PC-9 (cell line): Measurements from ENCODE around the gene ABLIM2. TPM values are rescaled to one million over a fixed set of nuclear protein-coding genes. Genes with fewer than 3 reads are reported as not detected.

Experiments used
- BruUV-seq: library from RNA; stranded (reverse); fragments of 400-500 nt; replicated peaks from 2 replicates; lab custom pipeline; 2021; lab: Mats Ljungman, UMichigan
- CTCF ChIA-PET: fragments of 300-600 bp; sonication (Branson Sonifier 250); formaldehyde crosslinking; loops from one replicate; lab custom pipeline; 2022; ENCODE audit warnings: antibody characterized with exemption; lab: Charles Lee
- POLR2A ChIA-PET: fragments of 300-600 bp; sonication (Branson Sonifier 250); formaldehyde crosslinking; loops from one replicate; lab custom pipeline; 2022; ENCODE audit warnings: antibody characterized with exemption; ENCODE audit not compliant: unreplicated experiment; lab: Charles Lee
- DNase-seq, 2 experiments: peaks; one replicate each; pipeline versions ENCODE4 v3.0.0 to v3.0.0-alpha.2; 2015 to 2022; ENCODE audit warnings: mixed read lengths in 1 of 2
- H2AFZ ChIP-seq: fragments of 200-600 bp; sonication (generic); 2 replicates; pipeline ENCODE4 v1.8.1; 2017; ENCODE audit warnings: antibody characterized with exemption
- H3F3A ChIP-seq: fragments of 200-600 bp; sonication (generic); 2 replicates; pipeline ENCODE4 v1.8.1; 2017; ENCODE audit warnings: antibody characterized with exemption, mild to moderate bottlenecking, low read depth; ENCODE audit not compliant: insufficient read depth
- H3K27ac ChIP-seq: fragments of 200-600 bp; sonication (generic); 2 replicates; pipeline ENCODE4 v1.6.1; 2016; ENCODE audit warnings: mixed run types
- H3K27me3 ChIP-seq: fragments of 200-600 bp; sonication (generic); 2 replicates; pipeline ENCODE4 v1.6.1; 2016; ENCODE audit warnings: low read depth, mixed run types; ENCODE audit not compliant: insufficient read depth
- H3K36me3 ChIP-seq: fragments of 200-600 bp; sonication (generic); 2 replicates; pipeline ENCODE4 v1.6.1; 2016; ENCODE audit warnings: low read depth, mixed run types
- H3K4me1 ChIP-seq: fragments of 200-600 bp; sonication (generic); replicated peaks from 2 replicates; pipeline ENCODE4 v1.6.1; 2016; ENCODE audit warnings: mixed run types; ENCODE audit not compliant: insufficient read depth
- H3K4me2 ChIP-seq: fragments of 200-600 bp; sonication (generic); 2 replicates; pipeline ENCODE4 v1.6.1; 2017; ENCODE audit warnings: mixed run types
- H3K4me3 ChIP-seq: fragments of 200-600 bp; sonication (generic); 2 replicates; pipeline ENCODE4 v1.6.1; 2016; ENCODE audit warnings: mixed run types
- H3K79me2 ChIP-seq: fragments of 200-600 bp; sonication (generic); 2 replicates; pipeline ENCODE4 v1.6.1; 2017; ENCODE audit warnings: low read depth, mixed run types
- H3K9me2 ChIP-seq: fragments of 200-600 bp; sonication (generic); 2 replicates; pipeline ENCODE4 v1.8.1; 2017; ENCODE audit warnings: mild to moderate bottlenecking; ENCODE audit not compliant: insufficient read depth
- H3K9me3 ChIP-seq: fragments of 200-600 bp; sonication (generic); 2 replicates; pipeline ENCODE4 v1.8.1; 2016; ENCODE audit warnings: low read depth; ENCODE audit not compliant: insufficient read depth
- H4K20me1 ChIP-seq: fragments of 200-600 bp; sonication (generic); 2 replicates; pipeline ENCODE4 v1.8.1; 2017; ENCODE audit not compliant: insufficient read depth
- EZH2 ChIP-seq: fragments of 200-600 bp; sonication (generic); IDR thresholded peaks from 2 replicates; pipeline ENCODE4 v1.8.0; 2017; ENCODE audit warnings: antibody characterized with exemption, low read depth
- intact Hi-C: fragments of 100-400 bp; cut with micrococcal nuclease; formaldehyde crosslinking; loops from one replicate; pipeline ENCODE4 v1.10.0; 2022; ENCODE audit not compliant: unreplicated experiment
- total RNA-seq: library from RNA; stranded (reverse); gene quantifications from 2 replicates; pipeline ENCODE4 v1.2.3, GENCODE V29; 2021
- TF ChIP-seq, protein P1 (sequence below): fragments of 200-600 bp; sonication (generic); conservative IDR thresholded peaks from 2 replicates; pipeline ENCODE4 v1.6.1; 2017; ENCODE audit warnings: mixed run types, antibody characterized with exemption, mild to moderate bottlenecking, moderate library complexity

ABLIM2 gene
- total RNA-seq, 1 experiment from 2014 or later: 1.6 TPM

DNA sequence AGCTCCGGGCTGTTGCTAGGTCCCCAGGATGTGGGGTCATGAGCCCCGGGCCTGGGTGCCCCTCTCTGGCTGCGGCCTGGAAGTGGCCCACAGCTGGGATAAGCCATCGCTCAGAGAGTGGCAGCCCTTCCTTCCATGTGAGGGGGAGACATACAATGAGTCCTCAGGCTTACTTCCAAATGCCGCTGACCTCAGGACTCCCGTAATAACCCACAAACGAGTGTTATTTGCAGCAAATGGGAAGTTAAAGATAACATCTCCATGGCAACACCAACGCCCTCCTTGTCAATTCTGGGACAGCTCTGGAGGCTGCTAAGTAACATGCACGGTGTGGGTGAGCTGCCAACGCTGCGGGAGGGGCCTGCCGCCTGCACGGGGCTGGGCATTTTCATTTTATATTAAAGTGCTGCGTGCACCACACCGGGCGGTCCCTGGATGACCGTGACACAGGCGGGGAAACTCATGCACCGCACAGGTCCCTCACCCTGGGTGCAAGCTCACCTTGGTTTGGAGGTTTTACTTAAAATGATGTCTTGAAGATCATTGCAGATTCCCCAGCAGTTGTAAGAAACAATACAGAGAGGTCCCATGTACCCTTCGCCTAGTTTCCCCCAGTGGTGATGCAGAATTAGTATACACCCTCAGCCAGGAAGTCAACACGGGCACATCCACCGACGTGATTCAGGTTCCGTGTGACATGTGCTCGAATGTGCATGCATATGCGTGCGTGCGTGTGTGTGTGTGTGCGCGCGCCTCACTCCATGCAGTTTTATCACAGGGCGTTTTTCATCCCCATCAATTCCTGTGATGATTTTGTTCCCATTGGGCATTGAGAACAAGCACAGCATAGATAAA, 79.4 kb downstream of the ABLIM2 start:
- DNase-seq: no peak
- no peaks in the 10 kb centered on the region for H3K4me1 ChIP-seq
- no peak overlapping the region for H3K4me3 ChIP-seq
- intact Hi-C loops: no loop called here
- H3K79me2 ChIP-seq: no peaks in the 10 kb centered on the region
- ChIA-PET POLR2A (no interaction called here), CTCF (no interaction called here)
- H3K36me3 ChIP-seq: no peaks in the 10 kb centered on the region
- no TSS peak for BruUV-seq
- no peak overlapping the region for H3K4me2 ChIP-seq
- H3K9me2 ChIP-seq: no peaks in the 10 kb centered on the region
- peaks cover 7% of the 10 kb centered on the region for H3K27me3 ChIP-seq
- no peaks in the 10 kb centered on the region for H3F3A ChIP-seq
- H3K27ac ChIP-seq: no peak overlapping the region
- no peak for TF ChIP-seq EZH2
- TF ChIP-seq, protein P1, sequence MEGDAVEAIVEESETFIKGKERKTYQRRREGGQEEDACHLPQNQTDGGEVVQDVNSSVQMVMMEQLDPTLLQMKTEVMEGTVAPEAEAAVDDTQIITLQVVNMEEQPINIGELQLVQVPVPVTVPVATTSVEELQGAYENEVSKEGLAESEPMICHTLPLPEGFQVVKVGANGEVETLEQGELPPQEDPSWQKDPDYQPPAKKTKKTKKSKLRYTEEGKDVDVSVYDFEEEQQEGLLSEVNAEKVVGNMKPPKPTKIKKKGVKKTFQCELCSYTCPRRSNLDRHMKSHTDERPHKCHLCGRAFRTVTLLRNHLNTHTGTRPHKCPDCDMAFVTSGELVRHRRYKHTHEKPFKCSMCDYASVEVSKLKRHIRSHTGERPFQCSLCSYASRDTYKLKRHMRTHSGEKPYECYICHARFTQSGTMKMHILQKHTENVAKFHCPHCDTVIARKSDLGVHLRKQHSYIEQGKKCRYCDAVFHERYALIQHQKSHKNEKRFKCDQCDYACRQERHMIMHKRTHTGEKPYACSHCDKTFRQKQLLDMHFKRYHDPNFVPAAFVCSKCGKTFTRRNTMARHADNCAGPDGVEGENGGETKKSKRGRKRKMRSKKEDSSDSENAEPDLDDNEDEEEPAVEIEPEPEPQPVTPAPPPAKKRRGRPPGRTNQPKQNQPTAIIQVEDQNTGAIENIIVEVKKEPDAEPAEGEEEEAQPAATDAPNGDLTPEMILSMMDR: no peak
- H3K9me3 ChIP-seq: no peaks in the 10 kb centered on the region
- H2AFZ ChIP-seq: no peak overlapping the region
- H4K20me1 ChIP-seq: no peaks in the 10 kb centered on the region

DNA sequence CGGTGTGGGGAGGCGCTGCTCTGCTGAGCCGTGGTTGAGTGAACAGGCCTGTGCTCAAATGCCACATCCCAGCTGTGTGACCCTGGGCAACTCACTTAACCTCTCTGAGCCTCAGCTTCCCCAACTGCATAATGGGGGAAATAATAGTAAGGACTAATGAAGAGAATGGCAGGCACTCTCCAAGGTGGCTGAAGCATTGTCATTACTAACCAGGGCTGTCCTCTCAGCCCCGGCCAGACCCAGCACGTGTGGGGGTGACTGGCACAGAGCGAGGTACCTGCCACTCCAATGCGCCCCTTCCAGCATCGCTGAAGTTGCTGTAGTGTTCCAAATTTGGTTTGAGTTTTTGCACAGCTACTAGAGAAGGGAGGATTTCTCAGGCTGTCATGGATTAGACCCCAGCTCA, 80.0 kb downstream of the ABLIM2 start:
- Histone ChIP-seq H3F3A (no peaks in the 10 kb centered on the region), H3K9me2 (no peaks in the 10 kb centered on the region), H3K9me3 (no peaks in the 10 kb centered on the region), H3K4me3 (no peak overlapping the region), H3K4me2 (no peak overlapping the region), H3K36me3 (no peaks in the 10 kb centered on the region), H2AFZ (no peak overlapping the region), H3K4me1 (no peaks in the 10 kb centered on the region), H4K20me1 (no peaks in the 10 kb centered on the region), H3K79me2 (no peaks in the 10 kb centered on the region), H3K27me3 (peaks cover 7% of the 10 kb centered on the region), H3K27ac (no peak overlapping the region)
- intact Hi-C loops: no loop called here
- BruUV-seq: no TSS peak
- DNase-seq: no peak
- ChIA-PET CTCF (no interaction called here), POLR2A (no interaction called here)
- no peak for TF ChIP-seq EZH2
- TF ChIP-seq, protein P1: no peak

DNA sequence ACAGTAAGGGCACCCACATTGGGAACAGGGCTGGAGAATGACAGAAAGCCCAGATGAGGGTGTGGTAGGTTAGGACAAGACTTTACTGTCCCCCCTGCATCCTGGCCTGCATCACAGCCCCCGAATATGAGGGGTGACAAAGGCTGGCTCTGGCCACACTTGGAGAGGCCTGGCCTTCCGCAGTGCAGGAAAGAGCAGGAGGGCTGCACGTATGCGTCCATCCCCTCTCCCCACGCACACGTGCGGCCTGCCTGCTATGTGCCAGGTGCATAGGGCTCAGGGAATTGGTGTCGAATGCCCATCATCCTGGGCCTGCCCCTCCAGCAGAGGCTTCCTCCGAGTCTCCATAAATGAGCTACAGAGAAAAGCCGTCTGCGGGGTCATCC, 80.5 kb downstream of the ABLIM2 start:
- no peak overlapping the region for H3K27ac ChIP-seq
- no peaks in the 10 kb centered on the region for H3K9me2 ChIP-seq
- no peak for DNase-seq
- peaks cover 4% of the 10 kb centered on the region; the same call in 1 of the 2 replicates for H3K27me3 ChIP-seq
- no peak overlapping the region for H3K4me3 ChIP-seq
- H3F3A ChIP-seq: no peaks in the 10 kb centered on the region
- POLR2A ChIA-PET: no interaction called here
- no peak overlapping the region for H3K4me2 ChIP-seq
- TF ChIP-seq EZH2: no peak
- TF ChIP-seq, protein P1: no peak
- intact Hi-C loops: no loop called here
- H2AFZ ChIP-seq: no peak overlapping the region
- no peaks in the 10 kb centered on the region for H3K4me1 ChIP-seq
- CTCF ChIA-PET: no interaction called here
- BruUV-seq: no TSS peak
- no peaks in the 10 kb centered on the region for H3K36me3 ChIP-seq
- no peaks in the 10 kb centered on the region for H4K20me1 ChIP-seq
- no peaks in the 10 kb centered on the region for H3K79me2 ChIP-seq
- H3K9me3 ChIP-seq: no peaks in the 10 kb centered on the region
